LNCAP (cell line): Measurements from ENCODE around the gene NIPAL3.

Experiments
- CTCF ChIP-seq: fragments of 450-650 bp; IDR thresholded peaks from 2 replicates; pipeline ENCODE4 v1.5.1; 2017; ENCODE audit warnings: mild to moderate bottlenecking

NIPAL3 gene

DNA sequence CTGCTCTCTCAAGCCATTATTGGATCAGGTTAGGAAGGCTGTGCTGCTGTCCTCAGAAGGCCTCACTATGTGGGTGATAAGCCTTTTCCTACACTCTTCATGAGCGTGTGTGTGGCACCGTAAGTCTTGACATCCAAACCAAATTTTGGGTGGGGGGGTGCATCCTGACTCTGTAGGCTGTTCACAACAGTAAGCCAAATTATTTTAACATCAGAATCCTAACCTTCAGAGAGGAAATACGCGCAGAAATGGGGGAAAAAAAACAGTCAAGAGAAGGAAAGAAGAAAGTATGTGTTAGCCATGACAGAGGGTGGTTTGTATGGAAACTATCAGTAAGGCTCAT lies 23.0 kb upstream of the NIPAL3 start:
- peak; percentile 17; the same call in 1 of the 2 replicates for TF ChIP-seq CTCF

DNA sequence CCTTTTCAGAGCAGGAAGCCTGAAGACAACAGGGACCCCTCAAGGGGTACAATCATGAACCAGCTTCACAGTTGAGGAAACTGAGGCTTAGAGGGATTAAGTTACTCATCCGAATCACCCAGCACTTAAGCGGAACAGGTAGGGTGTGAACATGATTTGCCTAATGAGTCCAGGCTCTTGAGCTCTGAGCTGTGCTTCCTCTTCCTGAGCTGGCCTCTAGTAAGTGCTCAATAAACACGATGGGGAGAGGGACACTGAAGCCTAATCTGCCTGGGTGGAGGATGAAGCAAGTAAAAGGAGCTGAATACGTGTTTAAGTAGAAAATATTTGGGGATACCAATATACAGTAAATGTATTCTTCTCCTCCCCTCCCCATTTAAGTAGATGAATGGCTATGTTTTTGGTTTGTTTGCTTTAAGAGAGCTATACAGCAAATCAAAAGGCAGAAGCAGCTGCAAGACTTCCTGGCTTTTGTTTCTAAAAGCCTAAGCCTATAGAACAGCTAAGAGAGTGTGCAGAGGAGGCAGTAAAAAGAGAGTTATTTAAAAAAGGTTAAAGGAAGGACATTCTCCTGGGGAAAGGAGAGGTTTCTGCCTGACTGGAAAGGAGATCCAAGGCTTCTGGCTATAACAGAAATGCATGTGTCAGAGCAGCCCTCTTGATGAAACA lies 22.5 kb upstream of the NIPAL3 start:
- TF ChIP-seq CTCF, result no peak

DNA sequence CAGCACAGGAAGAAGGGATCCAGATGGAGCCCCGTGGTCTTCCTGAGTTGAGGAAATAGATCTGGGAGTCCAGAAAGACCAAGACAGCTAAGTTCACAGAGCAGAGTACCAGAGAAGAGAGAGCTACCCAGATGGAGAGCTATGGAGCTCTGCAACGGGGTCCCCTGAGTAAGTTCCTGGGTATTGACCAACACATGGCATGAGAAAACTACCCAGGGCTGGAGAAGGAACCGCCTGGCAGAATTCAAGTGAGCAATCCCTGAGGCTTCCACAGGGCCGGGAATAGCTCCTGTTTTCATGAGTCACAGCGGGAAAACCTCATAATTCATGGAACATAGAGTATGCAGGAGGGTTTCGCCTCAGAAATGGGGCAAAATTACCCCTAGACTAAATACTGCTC lies 21.7 kb upstream of the NIPAL3 start:
- TF ChIP-seq CTCF, result no peak

- TF ChIP-seq CTCF, result no peak
Observed at GRCh38 chr1:24400065-24400464, 15.5 kb upstream of the NIPAL3 start.

GRCh38 chr1:24403806-24404205 lies 11.8 kb upstream of the NIPAL3 start:
- no peak for TF ChIP-seq CTCF

DNA sequence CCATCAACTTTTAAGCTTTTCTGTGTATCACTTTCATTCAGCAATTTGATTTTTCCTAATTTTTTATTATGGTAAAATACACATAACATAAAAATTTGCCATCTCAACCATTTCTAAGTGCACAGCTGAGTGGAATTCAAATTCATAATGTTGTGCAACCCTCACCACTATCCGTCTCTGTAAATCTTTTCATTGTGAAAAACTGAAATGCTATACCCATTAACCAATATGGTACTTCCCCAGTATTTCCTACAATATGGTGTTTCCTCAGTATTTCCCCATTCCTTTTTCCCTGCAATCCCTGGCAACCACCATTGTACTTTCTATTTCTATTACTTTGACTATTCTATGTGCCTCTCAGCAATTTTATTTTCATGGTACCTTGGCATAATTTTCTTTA lies 8.8 kb upstream of the NIPAL3 start:
- TF ChIP-seq CTCF, result no peak

DNA sequence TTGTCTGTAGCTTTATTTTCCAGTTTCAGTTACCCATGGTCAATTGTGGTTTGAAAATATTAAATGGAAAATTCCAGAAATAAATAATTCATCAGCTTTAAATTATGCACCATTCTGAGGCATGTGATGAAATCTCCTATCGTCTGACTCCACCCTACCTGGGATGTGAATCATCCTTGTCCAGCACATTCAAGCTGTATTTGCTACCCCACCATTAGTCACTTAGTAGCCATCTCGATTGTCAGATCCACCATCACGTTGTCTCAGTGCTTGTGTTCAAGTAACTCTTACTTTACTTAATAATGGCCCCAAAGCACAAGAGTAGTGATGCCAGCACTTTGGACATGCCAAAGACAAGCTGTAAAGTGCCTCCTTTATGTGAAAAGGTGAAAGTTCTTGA lies 6.1 kb upstream of the NIPAL3 start:
- TF ChIP-seq CTCF, result no peak

- TF ChIP-seq CTCF, result no peak
Observed at GRCh38 chr1:24410750-24411149, 4.9 kb upstream of the NIPAL3 start.
